Anterior cingulate cortex (tissue), 58 donors: ENCODE results near the gene ACP1.
A peak's percentile ranks its signal among the peaks of the same experiment; 100 is the strongest.

Experiments
- DNase-seq, 58 donors: peaks; one replicate each; lab custom pipeline; 2025; lab: John Stamatoyannopoulos, UW

Gene ACP1

GRCh38 chr2:278927-279320 lies 14.2 kb downstream of the ACP1 start:
- DNase-seq: no peak

DNA sequence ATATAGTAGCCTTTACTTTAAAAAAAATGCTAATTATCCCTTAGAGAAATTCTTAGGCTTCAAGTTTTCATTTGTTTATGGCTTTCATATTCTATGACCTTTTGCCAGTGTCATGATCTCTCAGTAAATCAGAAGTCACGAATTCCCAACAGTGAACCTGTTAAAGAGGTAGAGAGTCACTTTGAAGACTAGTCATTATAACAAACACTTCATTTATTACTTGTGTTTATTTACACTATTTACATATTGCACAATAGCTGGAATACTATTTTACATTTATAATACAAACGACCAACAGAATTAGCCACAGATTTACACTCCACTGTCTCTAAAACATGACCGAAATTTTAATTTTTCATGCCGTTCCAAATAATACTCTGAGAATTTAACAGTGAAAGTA lies 14.6 kb downstream of the ACP1 start:
- no peak for DNase-seq

GRCh38 chr2:279956-280649 lies 15.4 kb downstream of the ACP1 start:
- DNase-seq: no peak

DNA sequence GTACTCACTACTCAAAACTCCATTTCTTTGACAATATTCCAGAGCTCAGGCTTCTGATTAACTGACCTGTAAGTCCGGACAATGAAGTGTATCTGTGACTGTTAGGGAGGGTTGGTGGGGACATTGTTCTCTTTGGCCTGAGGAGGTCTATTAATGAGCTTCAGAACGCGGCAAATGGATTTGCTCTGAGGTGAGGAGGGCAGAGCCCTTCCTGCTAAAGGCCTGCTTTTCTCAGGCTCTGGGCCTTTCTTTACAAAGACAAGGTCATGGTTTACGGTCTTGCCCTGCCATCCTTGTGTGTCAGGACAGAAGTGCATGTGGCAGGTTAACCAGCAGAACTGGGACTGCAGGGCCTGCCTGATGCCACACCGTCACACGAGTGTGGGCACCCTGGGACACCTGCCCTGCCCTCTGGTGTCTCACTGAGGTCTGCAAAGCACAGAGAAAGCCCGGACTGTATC lies 15.9 kb downstream of the ACP1 start:
- DNase-seq: no peak

DNA sequence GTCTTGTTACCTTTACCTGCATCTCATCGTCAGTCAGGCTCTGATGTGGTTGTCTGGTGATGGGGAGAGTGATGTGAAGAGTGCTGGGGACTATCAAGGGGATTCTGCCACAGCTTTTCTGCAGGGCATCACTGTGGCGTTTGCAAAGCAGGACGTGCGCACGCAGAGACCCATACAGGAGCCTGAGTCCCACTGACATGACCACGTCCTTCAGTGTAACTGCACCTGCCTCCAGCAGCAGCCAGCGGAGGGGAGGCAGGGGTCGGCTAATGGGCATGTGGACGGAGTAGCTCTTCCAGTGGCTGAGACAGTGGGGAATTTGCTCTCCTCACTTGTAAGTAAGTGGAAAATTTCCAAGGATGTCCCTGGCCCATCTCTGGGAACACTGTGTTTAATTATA lies 16.6 kb downstream of the ACP1 start:
- no peak for DNase-seq

DNA sequence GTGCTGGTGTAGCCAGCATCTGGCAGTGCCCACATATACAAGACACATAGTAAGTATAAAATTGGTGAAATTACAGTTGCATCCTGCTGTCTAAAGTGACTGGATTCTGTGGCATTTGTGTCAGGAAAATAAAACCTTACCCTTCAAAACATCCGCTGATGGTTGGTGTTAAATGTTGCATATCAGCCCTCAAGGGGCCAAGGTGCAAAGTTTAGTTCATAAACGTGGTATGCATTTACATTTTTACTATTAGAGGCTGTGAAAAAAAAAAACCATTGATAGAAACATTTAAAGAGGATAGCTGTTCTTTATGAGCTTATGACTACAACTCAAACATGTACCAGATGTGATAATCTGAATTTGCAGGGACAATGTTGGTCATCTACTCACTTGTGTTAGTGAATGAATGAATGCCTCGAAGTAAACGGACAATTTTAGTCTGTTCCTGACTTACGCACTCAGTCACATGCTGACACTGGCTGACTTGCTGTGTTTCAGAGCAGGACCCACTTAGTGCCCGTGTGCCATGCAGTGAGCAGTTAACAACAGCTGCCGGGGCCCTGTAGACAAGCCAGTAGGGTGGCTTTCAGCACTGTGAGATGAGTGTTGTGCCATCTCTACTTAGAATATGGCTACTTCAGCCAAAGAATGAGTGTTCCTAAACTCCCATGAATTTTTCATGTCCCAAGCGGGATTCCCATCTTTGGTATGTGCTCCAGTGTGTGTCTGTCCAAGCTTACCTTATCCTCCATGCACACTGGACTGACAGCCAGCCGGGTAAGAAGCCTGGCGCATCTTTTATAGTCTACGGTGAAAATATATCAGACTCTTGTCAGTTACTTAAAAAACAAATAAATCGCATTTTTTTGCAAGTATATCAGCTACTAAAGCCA lies 17.9 kb downstream of the ACP1 start:
- no peak for DNase-seq

- no peak for DNase-seq
These were observed 19.4 kb downstream of the ACP1 start for GRCh38 chr2:283996-284794.

- DNase-seq: no peak
These were observed 20.2 kb downstream of the ACP1 start for GRCh38 chr2:284896-285492.

- no peak for DNase-seq
These were observed 20.8 kb downstream of the ACP1 start for GRCh38 chr2:285531-285930.

DNA sequence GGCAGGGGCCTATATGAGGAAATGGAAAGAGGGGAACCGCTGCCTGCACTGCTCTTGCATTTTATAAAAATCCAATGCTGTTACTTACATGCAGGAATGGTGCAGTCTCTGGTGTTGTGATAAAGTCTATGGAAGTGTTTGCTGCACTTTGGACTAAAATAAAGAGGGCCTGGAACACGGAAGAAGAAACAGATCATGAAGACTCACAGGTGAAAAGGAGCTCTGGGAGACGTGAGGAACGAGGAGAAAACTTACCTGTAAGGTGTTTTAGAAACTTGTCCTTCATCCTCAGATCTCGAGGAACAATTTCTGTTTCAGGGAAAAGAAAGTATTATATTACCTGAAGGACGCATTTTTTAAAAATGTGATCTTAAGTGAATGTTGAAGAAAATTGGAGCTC lies 21.3 kb downstream of the ACP1 start:
- DNase-seq: no peak

DNA sequence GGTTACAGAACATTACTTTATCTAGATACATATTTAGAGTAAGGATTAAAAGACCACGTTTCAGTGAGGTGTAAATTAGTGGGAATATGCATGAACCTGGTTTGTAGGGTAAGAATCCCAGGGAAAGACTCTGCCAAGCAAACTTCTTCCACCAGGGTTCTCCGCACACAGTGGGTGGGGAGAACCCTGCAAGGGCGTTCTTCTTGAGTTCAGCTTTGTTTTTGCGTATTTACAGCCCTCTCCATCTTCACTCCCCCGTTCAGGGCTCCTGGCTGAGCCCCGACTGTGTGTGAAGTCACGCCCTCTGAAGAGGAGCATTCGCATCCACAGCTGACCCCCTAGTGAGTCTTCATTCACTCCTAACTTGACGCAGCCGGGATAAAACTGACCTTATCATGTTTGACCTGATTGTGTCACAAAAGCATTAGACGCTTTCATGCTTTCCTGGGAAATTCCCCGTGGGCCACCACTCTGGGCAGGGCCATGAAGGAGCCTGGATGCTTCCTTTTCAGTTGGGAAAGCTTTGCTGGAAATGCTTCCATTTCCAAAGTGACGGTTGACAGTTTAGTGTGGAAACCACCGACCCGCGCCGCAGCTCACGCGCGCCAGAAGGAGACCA lies 22.1 kb downstream of the ACP1 start:
- no peak for DNase-seq

GRCh38 chr2:287471-287885 lies 22.7 kb downstream of the ACP1 start:
- DNase-seq: no peak

DNA sequence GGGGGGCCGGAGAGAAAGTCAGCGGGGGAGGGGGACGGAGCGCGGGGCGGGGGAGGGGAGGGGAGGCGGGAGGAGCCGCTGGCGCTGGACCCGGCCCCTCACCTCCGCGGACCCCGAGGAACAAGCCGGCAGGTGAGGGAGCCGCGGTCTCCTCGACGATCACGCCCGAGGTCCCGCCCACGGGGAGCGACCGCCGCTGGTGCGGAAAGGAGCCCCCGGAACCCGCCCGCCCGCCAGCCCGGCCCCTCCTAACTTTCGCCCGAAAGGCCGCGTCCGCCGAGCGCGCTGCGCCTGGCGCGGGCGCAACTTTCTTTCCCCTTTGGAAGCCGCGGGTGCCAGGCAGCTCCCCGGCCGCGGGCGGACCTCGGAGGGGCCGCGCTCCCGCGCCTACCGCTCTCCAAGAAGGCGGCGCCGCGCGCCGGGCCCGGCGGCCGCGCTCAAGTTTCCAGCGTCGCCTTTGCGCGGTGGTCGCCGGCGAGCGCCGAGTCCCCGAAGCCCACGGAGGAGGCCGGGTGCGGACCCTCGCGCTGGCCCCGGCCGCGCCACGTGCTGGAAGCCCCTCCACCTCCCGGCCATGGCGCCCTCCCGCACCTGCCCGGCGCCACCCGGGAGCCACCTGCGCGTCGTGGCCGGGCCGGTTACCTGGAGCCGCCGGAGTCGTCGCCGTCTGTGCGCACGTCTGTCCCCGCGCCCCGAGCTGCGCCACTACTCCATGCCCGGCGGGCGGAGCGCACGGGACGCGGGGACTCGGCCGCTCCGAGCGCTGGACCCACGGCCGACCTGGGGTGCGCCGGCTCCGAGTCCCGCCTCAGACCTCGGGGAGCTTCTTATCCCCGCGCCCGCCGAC lies 23.4 kb downstream of the ACP1 start, which contains the start of gene ALKAL2:
TSS of gene ALKAL2 (minus strand) at position 181 of the 847 bp plus-strand sequence. CDS start 256 bp downstream, outside the sequence.
- DNase-seq: no peak

DNA sequence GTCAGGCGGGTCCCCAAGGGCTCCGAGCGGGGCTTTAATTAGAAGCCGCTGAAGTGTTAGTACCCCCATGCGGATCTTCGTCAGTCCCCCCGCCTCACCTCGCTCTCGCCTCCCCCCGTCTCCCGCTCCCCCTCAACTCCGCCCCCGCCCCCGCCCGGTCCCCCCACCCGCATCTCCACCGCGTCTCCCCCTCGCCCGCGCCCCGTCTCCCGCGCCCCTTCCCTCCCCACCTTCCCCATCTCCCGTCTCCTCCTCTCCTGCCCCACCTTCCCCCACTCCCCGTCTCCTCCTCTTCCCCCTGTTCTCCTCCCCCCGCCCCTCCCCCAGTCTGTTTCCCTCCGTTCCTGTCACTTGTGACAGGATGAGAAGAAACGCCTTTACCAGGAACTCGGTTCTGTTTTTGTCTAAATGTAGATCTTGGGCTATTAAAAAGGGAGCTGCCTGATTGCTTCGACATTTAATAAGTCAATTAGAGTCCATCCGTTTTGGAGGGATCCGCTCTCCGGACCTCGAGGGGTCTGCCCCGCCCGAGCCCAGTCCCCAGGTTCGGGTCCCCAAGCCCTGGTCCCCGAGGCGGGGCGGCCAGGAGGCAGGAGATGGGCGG lies 24.1 kb downstream of the ACP1 start:
- peak in 1 of 58 donors; percentile 2 for DNase-seq

- DNase-seq: peak in 4 of 58 donors; percentile 17 to 40 (median 25)
These were observed 24.8 kb downstream of the ACP1 start for GRCh38 chr2:289362-290089.

- peak in 55 of 58 donors; percentile 8 to 83 (median 53) for DNase-seq
These were observed 25.5 kb downstream of the ACP1 start for GRCh38 chr2:290090-290722.

GRCh38 chr2:295090-295489 lies 30.3 kb downstream of the ACP1 start:
- DNase-seq: no peak
